ENCODE results near the gene CYP24A1.

CYP24A1 gene

GRCh38 chr20:54158856-54159418 is 14.8 kb downstream of the CYP24A1 start:
- POLR2A ChIA-PET = no interaction called here
- CTCF ChIA-PET = interaction anchor here (0.6 to 1.4 kb wide), 2 partner anchors 17 to 1096 kb away, joined by 3 to 4 read pairs; no protein-coding TSS in a partner anchor
- DNase-seq (ENCODE audit: low read depth, low spot score) = no peak
- no peak overlapping the region for H3K4me3 ChIP-seq (ENCODE audit: low read depth, low read length)
- no peak for TF ChIP-seq CTCF (IDR thresholded peaks at IDR 0.05; ENCODE audit: insufficient read depth, low read length, missing control alignments)

GRCh38 chr20:54158226-54158625 is 15.6 kb downstream of the CYP24A1 start:
- no peak for TF ChIP-seq CTCF (IDR thresholded peaks at IDR 0.05; ENCODE audit: insufficient read depth, low read length, missing control alignments)
- DNase-seq (ENCODE audit: low read depth, low spot score) = no peak
- CTCF ChIA-PET = interaction anchor here (1.4 kb wide), 1 partner anchor 17 kb away, joined by 3 read pairs; no protein-coding TSS in a partner anchor
- POLR2A ChIA-PET = no interaction called here
- no peak overlapping the region for H3K4me3 ChIP-seq (ENCODE audit: low read depth, low read length)

GRCh38 chr20:54156981-54157835 is 16.6 kb downstream of the CYP24A1 start:
- CTCF ChIA-PET = interaction anchor here (0.9 to 1.2 kb wide), 3 partner anchors 18 to 53 kb away, joined by 3 to 4 read pairs (median 3); no protein-coding TSS in a partner anchor

GRCh38 chr20:54156522-54156921 is 17.3 kb downstream of the CYP24A1 start:
- POLR2A ChIA-PET = no interaction called here
- H3K4me3 ChIP-seq (ENCODE audit: low read depth, low read length) = no peak overlapping the region
- no peak for TF ChIP-seq CTCF (IDR thresholded peaks at IDR 0.05; ENCODE audit: insufficient read depth, low read length, missing control alignments)
- DNase-seq (ENCODE audit: low read depth, low spot score) = no peak
- CTCF ChIA-PET = interaction anchor here (0.9 to 1.2 kb wide), 3 partner anchors 17 to 53 kb away, joined by 3 to 4 read pairs (median 3); no protein-coding TSS in a partner anchor

More at GRCh38 chr20:54156981-54157835, 16.6 kb downstream of the CYP24A1 start:
- TF ChIP-seq CTCF (IDR thresholded peaks at IDR 0.05; ENCODE audit: insufficient read depth, low read length, missing control alignments) = no peak
- POLR2A ChIA-PET = no interaction called here
- H3K4me3 ChIP-seq (ENCODE audit: low read depth, low read length) = no peak overlapping the region
- no peak for DNase-seq (ENCODE audit: low read depth, low spot score)

GRCh38 chr20:54155736-54156317 is 18.0 kb downstream of the CYP24A1 start:
- ChIA-PET POLR2A (no interaction called here), CTCF (interaction anchor here (1.2 kb wide), 1 partner anchor 16 kb away, joined by 3 read pairs; no protein-coding TSS in a partner anchor)
- no peak for TF ChIP-seq CTCF (IDR thresholded peaks at IDR 0.05; ENCODE audit: insufficient read depth, low read length, missing control alignments)

GRCh38 chr20:54154439-54154838 is 19.3 kb downstream of the CYP24A1 start:
- DNase-seq (ENCODE audit: low read depth, low spot score) = no peak
- ChIA-PET POLR2A (no interaction called here), CTCF (interaction anchor here (1.0 kb wide), 1 partner anchor 49 kb away, joined by 3 read pairs; no protein-coding TSS in a partner anchor)
- TF ChIP-seq CTCF (IDR thresholded peaks at IDR 0.05; ENCODE audit: insufficient read depth, low read length, missing control alignments) = no peak
- H3K4me3 ChIP-seq (ENCODE audit: low read depth, low read length) = no peak overlapping the region

More at GRCh38 chr20:54155736-54156317, 18.0 kb downstream of the CYP24A1 start:
- DNase-seq (ENCODE audit: low read depth, low spot score) = no peak
- H3K4me3 ChIP-seq (ENCODE audit: low read depth, low read length) = no peak overlapping the region
